ENCODE results near the gene NOS1AP.
"Not testable (repeated sequence)": the region's sequence is repeated elsewhere in the genome, so short reads cannot be mapped to it uniquely, and the experiment has no call there.

NOS1AP gene

DNA sequence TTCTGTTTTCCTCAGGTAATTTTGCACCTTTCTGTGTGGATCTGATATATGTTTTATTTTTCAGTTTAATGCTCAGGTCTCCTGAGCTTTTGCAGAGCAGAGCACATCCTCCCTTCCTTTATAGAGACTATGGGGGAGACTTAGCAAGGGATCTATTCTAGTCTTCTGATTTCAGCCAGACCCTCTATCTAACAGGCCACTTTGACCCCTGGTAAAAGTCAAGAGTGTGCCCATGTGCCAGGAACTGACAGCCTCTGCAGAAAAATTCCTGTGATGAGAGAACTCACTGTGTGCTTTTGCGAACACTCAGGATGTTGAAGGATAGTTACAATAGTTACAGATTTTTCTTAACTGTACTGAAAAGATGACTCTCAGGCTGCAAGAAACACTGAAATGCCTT is 123.3 kb downstream of the NOS1AP start:
- no peak for DNase-seq (ENCODE audit: low read depth, low spot score)

DNA sequence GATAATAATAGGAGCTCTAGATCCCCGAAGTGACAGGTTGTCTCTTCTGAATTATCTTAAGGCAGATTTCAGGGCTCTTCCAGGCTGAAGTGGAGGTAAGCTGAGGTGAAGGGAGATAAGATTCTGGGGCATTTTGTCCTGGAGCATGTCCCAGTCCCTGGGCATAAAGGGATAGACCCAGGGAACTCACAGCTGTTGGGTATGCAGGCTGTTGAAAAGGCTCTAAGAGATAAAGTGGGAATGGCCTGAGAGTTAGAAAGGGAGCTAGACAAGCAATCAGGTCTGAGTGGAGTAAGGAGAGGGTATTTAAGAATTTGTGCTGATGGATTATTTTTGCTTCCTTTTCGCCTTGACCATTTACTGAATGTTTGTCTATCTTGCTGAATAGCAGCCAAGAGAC is 123.7 kb downstream of the NOS1AP start:
- DNase-seq (ENCODE audit: low read depth, low spot score): no peak

DNA sequence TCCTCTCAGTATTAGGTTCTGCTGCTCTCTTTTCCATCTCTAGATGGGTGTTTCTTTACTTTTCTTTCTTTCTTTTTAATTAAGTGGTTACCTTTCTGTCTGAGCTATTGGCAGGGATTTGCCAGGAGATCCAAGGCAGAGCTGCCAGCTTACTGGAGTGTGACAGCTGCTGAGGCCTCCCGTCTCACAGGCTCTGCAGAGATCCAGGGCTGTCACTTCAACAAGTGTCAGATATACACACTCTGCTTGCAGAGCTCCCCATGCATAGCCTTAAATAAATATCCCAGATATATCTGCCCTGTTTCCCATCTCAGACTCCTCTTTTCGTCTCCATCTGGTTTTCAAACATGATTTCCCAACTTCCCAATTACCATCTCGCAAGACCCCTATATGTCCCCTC is 124.3 kb downstream of the NOS1AP start:
- DNase-seq (ENCODE audit: low read depth, low spot score): no peak

DNA sequence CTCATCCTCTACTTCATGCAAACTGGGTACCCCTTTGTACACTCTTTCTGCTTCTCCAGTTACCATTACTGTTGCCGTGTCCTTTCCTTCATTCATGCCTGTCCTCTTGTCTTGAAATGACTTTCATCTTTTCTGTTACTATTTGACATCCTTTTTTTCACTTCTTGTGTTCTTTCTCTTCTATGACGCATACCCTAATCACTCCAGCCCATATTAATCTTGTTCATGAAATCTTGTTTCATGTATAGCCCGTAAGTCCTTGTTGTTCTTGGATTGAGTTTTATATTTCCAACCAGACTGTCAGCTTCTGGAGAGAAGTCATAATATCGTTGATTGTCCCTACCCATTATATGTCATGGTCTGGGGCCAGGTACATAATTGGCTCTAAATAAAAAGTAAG is 126.1 kb downstream of the NOS1AP start:
- DNase-seq (ENCODE audit: low read depth, low spot score): no peak

DNA sequence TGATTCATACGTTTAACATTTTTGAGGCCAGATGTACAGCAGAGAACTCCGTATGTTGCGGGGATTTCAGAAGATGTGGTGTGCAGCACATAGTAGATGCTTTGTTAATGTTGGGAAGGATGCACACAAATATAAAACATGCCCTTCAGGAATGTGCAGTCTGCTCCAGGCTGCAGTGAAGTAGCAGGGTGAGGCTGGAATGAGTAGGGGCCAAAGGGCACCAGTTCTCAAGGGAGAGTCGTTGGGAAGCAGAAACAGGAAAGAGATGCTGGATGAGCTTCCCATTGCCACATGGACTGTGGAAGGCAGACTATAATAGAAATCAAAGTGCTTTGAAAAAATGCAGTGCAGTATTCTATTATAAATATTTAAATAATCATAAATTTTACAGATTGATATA is 126.9 kb downstream of the NOS1AP start:
- DNase-seq (ENCODE audit: low read depth, low spot score): no peak

DNA sequence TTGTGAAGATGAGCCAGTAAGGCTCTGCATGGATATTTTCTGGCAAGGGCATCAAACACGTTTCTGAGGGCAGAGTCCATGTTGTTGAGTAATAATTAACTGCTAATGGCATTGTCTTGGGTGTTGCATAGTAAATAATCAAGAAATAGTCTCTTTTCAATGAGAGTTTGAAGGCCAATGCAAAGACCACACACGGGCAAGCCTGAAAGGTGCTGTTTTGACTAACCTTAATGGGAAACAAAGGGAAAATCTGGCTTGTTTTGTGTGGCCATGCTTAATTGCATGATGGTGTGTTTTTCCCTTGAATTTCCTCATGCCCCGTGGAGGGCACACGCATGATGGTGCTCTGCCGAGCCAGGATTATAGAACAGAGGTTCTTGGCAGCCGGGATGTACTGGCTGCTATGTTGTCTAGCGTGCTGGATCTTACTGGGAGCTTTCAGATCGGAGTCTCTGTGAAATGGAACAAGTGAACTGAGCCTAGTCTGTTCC is 127.6 kb downstream of the NOS1AP start:
- DNase-seq (ENCODE audit: low read depth, low spot score): no peak

DNA sequence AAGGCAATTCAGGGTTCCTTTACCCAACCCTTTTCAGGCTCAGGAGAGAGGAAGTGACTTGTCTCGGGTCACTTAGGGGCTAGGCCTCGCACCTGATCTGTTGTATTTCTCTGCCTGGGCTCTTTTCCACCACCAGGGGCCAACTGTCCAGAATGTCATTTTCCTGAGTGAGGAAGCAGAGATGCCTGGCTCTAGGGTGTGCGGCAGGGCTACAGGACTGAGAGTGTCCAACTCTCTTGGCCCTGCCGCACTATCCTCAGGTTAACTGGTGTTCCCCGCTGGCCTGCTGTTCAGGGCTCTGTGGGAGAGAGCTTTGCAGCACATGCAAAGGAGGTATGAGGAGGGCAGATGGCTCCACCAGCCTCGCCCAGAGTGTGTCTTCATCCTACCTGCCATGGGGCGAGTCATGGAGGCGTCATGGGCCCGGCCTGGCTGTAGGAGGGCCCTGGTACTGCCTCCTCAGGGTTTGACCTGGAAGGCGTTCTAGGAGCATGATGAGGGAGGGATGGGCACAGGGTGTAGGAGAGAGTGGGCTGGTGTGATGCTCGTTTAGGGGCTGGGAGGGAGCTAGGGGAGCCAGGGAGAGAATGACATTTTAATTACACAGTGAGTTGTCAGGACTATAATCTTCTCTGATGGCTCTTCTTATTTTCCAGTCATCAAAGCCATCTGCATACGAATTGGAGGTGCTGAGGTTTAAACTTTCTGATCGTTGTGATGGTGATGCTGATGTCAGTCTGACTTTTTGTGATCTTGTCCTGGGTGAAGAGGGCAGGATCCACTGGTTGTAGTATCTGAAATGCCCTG is 128.3 kb downstream of the NOS1AP start:
- DNase-seq (ENCODE audit: low read depth, low spot score): no peak

DNA sequence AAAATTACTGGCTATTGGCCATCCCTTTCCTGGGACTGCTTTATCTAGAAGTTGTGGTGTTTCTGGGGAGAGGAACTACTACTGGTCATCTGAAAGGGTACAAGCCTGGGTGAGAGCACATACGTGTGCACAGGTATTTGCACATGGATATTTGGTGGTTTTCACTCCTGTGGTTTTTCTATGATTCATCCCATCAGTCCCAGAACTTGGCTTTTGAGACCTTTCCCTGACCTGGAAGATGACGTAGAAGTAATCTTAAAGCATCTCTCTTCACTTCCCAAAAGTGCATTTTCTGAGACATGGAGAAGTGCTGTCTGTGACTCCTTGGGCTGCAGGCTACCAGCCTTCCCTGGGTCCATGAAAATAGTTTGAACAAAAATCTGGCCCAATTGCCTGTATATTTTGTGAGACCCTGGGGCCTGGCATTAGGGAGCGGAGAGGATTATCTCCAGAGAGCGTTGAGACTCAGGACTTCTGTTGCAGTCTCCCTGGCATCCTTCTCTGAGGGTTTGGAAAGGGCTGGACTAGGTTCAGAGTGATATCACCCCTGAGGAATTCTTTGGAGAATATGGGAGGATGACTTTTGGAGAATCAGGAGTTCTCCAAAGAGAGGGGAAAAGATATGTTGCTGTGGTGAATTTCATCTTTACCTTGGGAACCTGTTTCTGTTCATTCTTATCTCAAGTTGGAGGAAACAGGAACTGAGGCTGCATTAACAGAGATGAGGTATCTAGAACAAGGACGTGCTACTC is 130.8 kb downstream of the NOS1AP start:
- no peak for DNase-seq (ENCODE audit: low read depth, low spot score)

DNA sequence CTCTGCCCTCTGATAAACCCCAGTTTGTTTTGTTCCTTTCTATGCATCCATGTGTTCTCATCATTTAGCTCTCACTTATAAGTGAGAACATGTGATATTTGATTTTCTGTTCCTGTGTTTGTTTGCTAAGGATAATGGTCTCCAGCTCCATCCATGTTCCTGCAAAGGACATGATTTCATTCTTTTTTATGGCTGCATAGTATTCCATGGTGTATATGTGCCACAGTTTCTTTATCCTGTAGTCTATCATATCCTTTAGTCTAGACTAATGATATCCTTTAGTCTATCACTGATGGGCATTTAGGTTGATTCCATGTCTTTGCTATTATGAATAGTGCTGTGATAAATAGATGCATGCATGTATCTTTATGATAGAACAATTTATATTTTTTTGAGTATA is 131.6 kb downstream of the NOS1AP start:
- DNase-seq (ENCODE audit: low read depth, low spot score): not testable (repeated sequence)

DNA sequence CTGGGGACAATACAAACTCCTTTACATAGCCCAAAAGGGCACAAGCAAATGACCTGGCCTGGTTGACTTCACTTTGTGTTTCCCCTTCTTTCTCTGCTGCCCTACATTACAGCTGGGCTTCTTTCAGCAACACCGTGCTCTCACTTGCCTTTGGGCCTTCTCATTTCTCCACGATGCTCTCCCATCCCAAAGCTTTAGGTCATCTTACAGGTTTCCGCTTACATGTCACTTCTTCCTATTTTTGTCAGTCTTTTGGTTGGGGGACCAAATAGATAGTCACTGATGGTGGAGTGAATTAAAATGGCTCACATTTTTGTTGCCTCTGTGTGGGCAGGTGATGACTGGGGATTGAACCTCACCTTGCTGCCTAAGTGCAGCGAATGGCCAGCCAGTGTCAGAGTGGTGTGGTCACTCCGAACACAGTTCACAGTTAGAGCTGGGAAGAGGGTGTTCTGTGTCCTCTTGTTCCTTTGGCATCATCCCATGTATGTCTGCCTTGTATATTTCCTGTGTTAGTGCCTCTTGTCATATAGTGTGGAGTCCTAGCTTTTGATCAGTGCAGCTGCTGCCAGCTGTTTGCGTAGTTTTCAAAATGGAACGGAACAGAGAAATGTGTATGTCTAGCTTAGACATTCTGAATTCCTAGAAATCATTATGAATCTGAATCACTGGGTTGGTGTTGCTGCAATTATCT is 134.8 kb downstream of the NOS1AP start:
- DNase-seq (ENCODE audit: low read depth, low spot score): no peak

DNA sequence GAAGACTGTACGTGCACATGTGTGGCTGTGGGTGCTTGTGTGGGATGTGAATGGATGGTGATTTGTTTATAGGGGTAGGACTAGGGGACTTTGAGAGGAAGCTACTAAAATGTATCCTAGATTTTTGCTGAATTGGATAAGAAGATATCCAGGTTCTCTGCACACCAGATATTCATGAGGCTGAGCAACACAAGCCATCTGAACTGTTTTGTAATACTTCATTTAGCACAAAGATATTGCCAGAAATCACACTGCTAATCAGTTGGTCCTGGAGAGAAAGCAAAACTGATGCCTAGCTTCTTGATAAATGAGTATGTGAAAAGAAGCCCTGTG is 135.3 kb downstream of the NOS1AP start:
- DNase-seq (ENCODE audit: low read depth, low spot score): no peak

DNA sequence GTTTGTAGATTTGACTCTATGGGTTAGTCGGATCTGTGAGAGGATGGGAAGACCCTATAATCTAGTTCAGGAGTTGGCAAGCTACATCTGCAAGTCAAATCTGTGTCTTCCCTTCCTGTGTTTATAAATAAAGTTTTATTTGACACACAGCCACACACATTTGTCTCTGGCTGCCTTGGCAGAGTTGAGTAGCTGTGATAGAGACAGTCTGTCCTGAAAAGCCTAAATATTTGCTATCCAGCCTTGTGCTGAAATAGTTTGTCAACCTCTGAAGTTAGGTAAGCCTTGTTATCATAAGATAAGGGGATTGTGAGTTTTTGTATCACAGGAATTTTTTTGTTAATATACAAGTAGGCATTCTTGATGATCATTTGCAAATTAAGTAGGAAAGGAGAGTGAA is 136.8 kb downstream of the NOS1AP start:
- DNase-seq (ENCODE audit: low read depth, low spot score): no peak

DNA sequence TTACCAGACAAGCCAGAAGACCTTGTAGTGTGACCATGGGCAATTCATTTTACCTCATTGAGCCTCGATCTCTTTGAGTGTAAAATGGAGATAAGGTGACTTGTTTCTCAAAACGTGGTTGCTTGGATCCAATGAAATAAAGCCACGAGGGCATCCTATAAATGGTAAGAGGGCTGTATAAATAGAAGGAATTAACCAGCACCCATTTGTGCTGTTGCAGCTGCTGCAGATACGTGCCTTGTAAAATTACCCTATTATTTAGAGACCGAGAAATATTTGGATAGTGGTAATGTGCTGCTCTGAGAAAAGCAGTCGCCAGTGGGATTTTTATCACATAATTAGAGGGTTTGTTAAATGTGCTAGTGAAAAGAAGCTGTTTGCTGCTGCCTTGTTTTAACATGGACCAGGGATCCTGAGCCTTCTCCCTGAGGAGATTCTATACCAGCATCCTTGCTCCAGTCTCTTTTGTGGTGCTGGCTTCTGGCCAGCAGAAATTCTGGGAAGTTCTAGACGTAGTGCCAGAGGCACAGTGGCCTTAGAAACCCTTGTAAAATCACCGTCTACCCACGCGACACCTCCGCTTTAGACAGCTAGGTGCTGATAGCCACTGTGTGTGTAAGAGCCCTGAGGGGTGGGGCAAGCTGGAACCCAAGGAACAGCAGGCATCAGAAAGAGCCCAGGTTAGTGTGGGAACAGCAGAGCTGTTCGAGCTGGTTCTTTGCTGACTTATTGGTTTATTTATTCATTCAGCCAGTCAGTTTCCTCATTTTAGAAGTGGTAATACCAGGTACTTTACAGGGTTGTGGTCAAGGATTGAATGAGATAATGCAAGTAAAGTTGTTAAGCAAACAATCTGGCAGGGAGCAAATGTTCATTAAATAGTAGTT is 137.5 kb downstream of the NOS1AP start:
- DNase-seq (ENCODE audit: low read depth, low spot score): no peak

DNA sequence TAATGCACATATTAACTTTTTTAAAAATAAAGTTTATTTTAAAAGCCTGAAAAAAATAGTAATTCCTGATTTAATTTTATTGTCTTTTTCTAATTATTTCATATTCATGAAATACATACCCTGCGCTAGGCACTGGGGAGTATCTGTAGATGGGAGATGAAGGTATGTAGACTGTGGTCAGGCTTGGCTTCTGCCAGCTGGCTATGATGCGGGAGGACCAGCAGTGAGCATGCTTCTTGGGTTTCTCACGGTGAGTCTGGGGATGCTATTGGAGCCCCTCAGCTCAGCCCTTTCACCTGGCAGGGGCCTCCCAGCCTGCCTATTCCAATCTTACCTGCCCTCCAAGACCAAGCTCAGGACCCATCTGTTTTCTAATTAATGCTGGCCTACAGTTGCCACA is 138.4 kb downstream of the NOS1AP start:
- DNase-seq (ENCODE audit: low read depth, low spot score): no peak

DNA sequence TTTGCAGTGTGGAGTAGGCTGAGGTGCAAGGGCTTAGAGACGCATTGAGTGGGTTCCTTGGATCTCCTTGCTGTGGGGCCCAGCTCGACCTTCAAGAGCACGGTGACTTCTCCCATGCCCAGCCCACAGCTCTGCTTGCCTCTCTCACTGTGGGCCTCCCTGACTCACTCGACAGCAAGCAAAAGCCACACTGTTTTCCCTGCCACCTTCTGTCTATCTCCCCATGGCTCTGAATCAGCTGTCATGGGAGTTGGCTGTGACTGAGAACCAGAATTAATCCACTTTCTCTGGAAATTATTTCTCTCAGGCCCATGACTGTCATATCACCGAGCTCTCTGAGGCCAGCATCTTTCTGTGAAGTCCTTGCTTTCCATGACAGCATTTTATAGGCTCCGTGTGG is 140.7 kb downstream of the NOS1AP start:
- DNase-seq (ENCODE audit: low read depth, low spot score): no peak

DNA sequence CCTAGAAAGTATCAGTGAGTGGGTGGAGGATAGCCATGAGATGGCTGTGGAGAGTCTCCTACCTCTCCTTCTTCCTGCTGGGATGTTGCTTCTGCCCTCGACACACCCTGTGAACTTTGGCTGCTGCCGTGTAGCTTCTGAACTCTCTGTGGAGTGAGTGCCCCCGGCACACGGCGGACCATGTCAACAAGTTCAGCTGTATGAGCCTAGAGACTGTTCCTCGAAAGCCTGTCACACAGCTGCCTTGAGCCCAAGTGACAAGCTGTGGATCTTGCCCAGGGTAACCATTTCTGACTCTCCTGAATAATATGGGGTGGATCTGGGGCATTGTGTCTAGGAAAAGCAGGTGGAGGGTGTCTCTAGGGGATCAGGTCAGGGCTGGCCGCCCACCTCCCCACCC is 143.2 kb downstream of the NOS1AP start:
- no peak for DNase-seq (ENCODE audit: low read depth, low spot score)

DNA sequence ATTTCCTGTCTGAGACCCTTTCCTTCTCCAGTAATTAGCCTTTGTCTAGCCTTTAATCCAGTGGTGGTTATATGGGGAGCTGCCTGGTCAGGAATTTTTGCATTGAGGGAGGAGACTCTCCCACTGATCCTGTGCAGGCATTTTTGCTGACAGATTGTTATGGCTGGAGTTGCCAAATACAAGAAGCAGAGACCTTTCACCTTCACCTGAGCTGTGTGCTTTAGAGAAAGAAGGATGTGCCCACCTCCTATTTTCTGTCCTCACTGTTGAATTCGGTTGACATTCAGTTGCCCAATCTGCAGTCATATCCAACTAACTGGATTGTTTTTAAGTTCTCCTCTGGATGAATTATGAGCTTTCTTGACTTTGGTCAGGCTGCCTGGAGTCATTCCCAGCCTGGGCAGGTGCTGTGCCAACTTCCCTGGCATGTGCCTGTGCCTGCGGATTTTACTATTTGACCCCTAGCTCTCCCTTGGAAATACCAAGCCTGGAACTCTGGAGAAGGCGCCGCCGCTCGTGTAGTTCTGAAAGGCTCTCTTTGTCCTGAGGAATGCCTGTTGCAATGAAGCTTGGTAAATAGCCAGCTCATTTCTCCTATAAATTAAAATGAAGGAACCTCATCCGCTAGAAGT is 143.9 kb downstream of the NOS1AP start:
- DNase-seq (ENCODE audit: low read depth, low spot score): no peak

DNA sequence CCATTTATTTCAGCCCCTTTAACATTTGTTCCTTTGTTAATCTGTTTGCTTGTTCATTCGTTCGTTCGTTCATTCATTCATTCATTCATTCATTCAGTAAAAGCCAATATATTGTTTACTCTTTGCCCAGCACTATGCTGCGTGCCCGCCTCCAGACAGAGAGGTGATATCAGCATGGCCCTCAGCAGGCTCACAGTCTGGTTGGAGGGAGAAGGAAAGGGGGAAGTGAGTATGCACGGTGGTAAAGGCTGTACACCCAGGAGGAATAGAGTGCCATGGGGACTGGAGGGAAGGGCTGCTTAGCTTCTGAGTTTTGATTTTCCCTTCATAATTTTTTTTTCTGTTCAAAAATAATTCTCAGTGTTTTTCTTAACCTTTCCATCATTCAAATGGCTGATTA is 144.7 kb downstream of the NOS1AP start:
- no peak for DNase-seq (ENCODE audit: low read depth, low spot score)

DNA sequence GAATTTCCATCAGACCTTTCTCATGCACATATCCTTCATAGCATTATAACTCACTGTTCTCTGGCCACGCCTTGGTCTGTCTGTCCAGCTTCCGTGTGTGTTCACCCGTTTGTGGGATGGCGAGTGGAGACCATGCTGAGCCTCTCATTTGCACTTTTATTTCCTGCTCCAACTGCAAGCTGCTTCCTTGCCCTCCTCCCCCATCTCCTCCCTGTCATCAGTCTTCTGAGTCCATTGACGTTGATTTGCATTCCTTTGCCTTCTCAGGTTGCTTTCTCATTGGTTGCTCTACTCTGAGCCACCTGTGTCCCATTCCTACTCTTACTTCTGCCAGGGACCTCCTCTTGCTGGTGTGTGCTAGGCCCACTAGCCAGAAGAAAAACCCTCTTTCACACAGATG is 146.4 kb downstream of the NOS1AP start:
- DNase-seq (ENCODE audit: low read depth, low spot score): no peak

DNA sequence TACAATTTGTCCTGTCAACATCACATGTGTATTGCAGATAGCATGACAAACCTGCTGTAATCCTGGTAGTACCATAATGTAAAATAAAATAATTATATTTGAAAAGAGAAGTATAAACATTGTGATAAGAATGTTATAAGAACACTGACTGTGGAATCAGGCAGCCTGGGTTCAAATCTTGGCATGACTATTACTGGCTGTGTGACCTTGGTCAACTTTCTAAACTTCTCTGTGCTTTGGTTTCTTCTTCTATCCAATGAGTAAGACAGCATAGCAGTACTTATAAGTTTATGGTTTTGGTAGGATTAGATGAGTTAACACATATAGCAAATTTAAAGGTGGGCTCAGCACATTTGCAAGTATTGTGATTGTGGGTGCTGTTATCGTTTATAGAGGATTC is 147.1 kb downstream of the NOS1AP start:
- no peak for DNase-seq (ENCODE audit: low read depth, low spot score)

DNA sequence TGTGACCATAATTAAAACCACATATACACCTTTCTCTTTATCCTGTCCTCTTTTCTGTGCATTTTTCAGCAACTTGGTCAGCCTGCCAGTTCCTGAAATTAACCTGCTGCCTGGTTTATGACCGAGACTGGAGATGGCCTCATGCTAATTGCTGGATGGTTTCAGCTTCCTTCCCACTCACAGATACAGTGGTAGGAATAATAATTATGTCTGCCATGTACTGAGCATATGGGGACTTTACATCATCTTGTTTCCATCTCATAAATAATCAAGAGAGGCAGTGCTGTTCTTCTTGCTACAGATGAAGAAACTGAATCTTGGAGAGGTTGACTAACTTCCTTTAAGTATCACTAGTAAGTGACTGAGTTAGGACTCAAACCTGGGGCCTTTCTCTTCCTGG is 148.2 kb downstream of the NOS1AP start:
- no peak for DNase-seq (ENCODE audit: low read depth, low spot score)

All from brain pericyte (primary cell).